DND-41 (cell line): ENCODE measurements around the gene FAM110A.

Source experiments
- CTCF ChIP-seq: IDR thresholded peaks from 2 replicates; pipeline ENCODE4 v1.5.1; 2012; ENCODE audit warnings: borderline replicate concordance, low read length, moderate library complexity, mild to moderate bottlenecking; ENCODE audit not compliant: poor library complexity, severe bottlenecking; ENCODE audit errors: extremely low read depth
- EZH2 ChIP-seq: IDR thresholded peaks from 3 replicates; pipeline ENCODE4 v1.6.1; 2012; ENCODE audit warnings: borderline replicate concordance, low read depth, mild to moderate bottlenecking, moderate library complexity, low read length, inconsistent platforms; ENCODE audit not compliant: severe bottlenecking

- TF ChIP-seq CTCF, result no peak
- no peak for TF ChIP-seq EZH2
Observed at GRCh38 chr20:845941-846893, 12.7 kb downstream of the FAM110A start.
